H7 (cell line): ENCODE data around the gene UBXN4. TPM values are rescaled to one million over a fixed set of nuclear protein-coding genes. Genes with fewer than 3 reads are reported as not detected.
"Not testable (repeated sequence)": the region's sequence is repeated elsewhere in the genome, so short reads cannot be mapped to it uniquely, and the experiment has no call there.

Source experiments
- DNase-seq: peaks from one replicate; pipeline ENCODE4 v3.0.0; 2012
- H3K27me3 ChIP-seq: 2 replicates; pipeline ENCODE4 v1.6.0; 2011; ENCODE audit warnings: mild to moderate bottlenecking, low read length; ENCODE audit not compliant: control insufficient read depth, insufficient read depth
- H3K36me3 ChIP-seq: replicated peaks from 2 replicates; pipeline ENCODE4 v1.5.1; 2011; ENCODE audit warnings: low read length; ENCODE audit not compliant: control insufficient read depth, insufficient read depth
- H3K4me3 ChIP-seq: 2 replicates; pipeline ENCODE4 v1.5.1; 2011; ENCODE audit warnings: low read depth, mild to moderate bottlenecking, control low read depth, low read length, moderate library complexity; ENCODE audit not compliant: insufficient read depth
- total RNA-seq: library from RNA; depleted of rRNA; stranded (reverse); fragments of >200 nt; shearing (Covaris generic); gene quantifications from 2 replicates; pipeline ENCODE4 v1.2.3, GENCODE V29; 2014

Gene UBXN4
- total RNA-seq, 1 experiment from 2014 or later: 56.5 TPM

- DNase-seq: no peak
- H3K36me3 ChIP-seq: peaks cover 15% of the 10 kb centered on the region
- no peaks in the 10 kb centered on the region for H3K27me3 ChIP-seq
- no peak overlapping the region for H3K4me3 ChIP-seq
Observed at GRCh38 chr2:135786823-135787222, 45.2 kb downstream of the UBXN4 start.

- Histone ChIP-seq H3K36me3 (no peaks in the 10 kb centered on the region), H3K4me3 (no peak overlapping the region)
Observed at GRCh38 chr2:135790423-135790822, 48.8 kb downstream of the UBXN4 start.

GRCh38 chr2:135791418-135792190 is 49.9 kb downstream of the UBXN4 start:
- Histone ChIP-seq H3K4me3 (no peak overlapping the region), H3K36me3 (no peaks in the 10 kb centered on the region), H3K27me3 (no peaks in the 10 kb centered on the region)
- no peak for DNase-seq

More at GRCh38 chr2:135790423-135790822, 48.8 kb downstream of the UBXN4 start:
- DNase-seq: no peak
- no peaks in the 10 kb centered on the region for H3K27me3 ChIP-seq

GRCh38 chr2:135792401-135793150 is 50.9 kb downstream of the UBXN4 start:
- Histone ChIP-seq H3K4me3 (no peak overlapping the region), H3K36me3 (no peaks in the 10 kb centered on the region), H3K27me3 (no peaks in the 10 kb centered on the region)
- no peak for DNase-seq

- H3K27me3 ChIP-seq, DNase-seq, H3K4me3 ChIP-seq, H3K36me3 ChIP-seq: not testable (repeated sequence)
Observed at GRCh38 chr2:135795641-135796040, 54.0 kb downstream of the UBXN4 start.

GRCh38 chr2:135796606-135797005 is 55.0 kb downstream of the UBXN4 start:
- Histone ChIP-seq H3K4me3 (no peak overlapping the region), H3K27me3 (no peaks in the 10 kb centered on the region), H3K36me3 (no peaks in the 10 kb centered on the region)
- no peak for DNase-seq

- peak; percentile 89 for DNase-seq
- Histone ChIP-seq H3K27me3 (no peaks in the 10 kb centered on the region), H3K4me3 (no peak overlapping the region)
Observed at GRCh38 chr2:135797497-135798274, 56.0 kb downstream of the UBXN4 start.

GRCh38 chr2:135798275-135798705 is 56.6 kb downstream of the UBXN4 start:
- Histone ChIP-seq H3K36me3 (no peaks in the 10 kb centered on the region), H3K27me3 (no peaks in the 10 kb centered on the region), H3K4me3 (no peak overlapping the region)
- DNase-seq: no peak

More at GRCh38 chr2:135797497-135798274, 56.0 kb downstream of the UBXN4 start:
- no peaks in the 10 kb centered on the region for H3K36me3 ChIP-seq

GRCh38 chr2:135798762-135799161 is 57.1 kb downstream of the UBXN4 start:
- H3K36me3 ChIP-seq: no peaks in the 10 kb centered on the region
- DNase-seq: no peak
- no peaks in the 10 kb centered on the region for H3K27me3 ChIP-seq
- no peak overlapping the region for H3K4me3 ChIP-seq

GRCh38 chr2:135799738-135800137 is 58.1 kb downstream of the UBXN4 start:
- no peak for DNase-seq
- H3K4me3 ChIP-seq: no peak overlapping the region
- H3K27me3 ChIP-seq: no peaks in the 10 kb centered on the region
- H3K36me3 ChIP-seq: no peaks in the 10 kb centered on the region

- no peaks in the 10 kb centered on the region for H3K36me3 ChIP-seq
- no peak for DNase-seq
- H3K27me3 ChIP-seq: no peaks in the 10 kb centered on the region
- H3K4me3 ChIP-seq: no peak overlapping the region
Observed at GRCh38 chr2:135800513-135801460, 59.1 kb downstream of the UBXN4 start.

- no peaks in the 10 kb centered on the region for H3K27me3 ChIP-seq
- H3K4me3 ChIP-seq: no peak overlapping the region
- H3K36me3 ChIP-seq: no peaks in the 10 kb centered on the region
- DNase-seq: no peak
Observed at GRCh38 chr2:135802350-135802749, 60.7 kb downstream of the UBXN4 start.

GRCh38 chr2:135803278-135803677 is 61.6 kb downstream of the UBXN4 start:
- DNase-seq: no peak
- Histone ChIP-seq H3K36me3 (no peaks in the 10 kb centered on the region), H3K27me3 (no peaks in the 10 kb centered on the region), H3K4me3 (no peak overlapping the region)

GRCh38 chr2:135807874-135808273 is 66.2 kb downstream of the UBXN4 start:
- DNase-seq, H3K4me3 ChIP-seq, H3K36me3 ChIP-seq: not testable (repeated sequence)

More at GRCh38 chr2:135807874-135808273, 66.2 kb downstream of the UBXN4 start:
- not testable (repeated sequence) for H3K27me3 ChIP-seq
